Stimulated activated CD8-positive, alpha-beta memory T cell treated with anti-CD3 and anti-CD28 coated beads, Interleukin-12 subunit alpha, Interleukin-12 subunit beta, amount 100 ng/mL, for 1 hour (primary cell): ENCODE measurements around the gene BBOX1.
"Not testable (repeated sequence)": the region's sequence is repeated elsewhere in the genome, so short reads cannot be mapped to it uniquely, and the experiment has no call there.

Source experiments
- DNase-seq: peaks from one replicate; pipeline ENCODE4 v3.0.0-alpha.2; 2020; ENCODE audit warnings: low read depth

BBOX1 gene

GRCh38 chr11:27084518-27084917 lies 43.9 kb downstream of the BBOX1 start:
- DNase-seq = no peak

GRCh38 chr11:27085111-27085510 lies 44.5 kb downstream of the BBOX1 start:
- no peak for DNase-seq

- DNase-seq = no peak
These were observed 45.0 kb downstream of the BBOX1 start for GRCh38 chr11:27085605-27086004.

GRCh38 chr11:27087432-27087831 lies 46.8 kb downstream of the BBOX1 start:
- DNase-seq = no peak

GRCh38 chr11:27088353-27088752 lies 47.7 kb downstream of the BBOX1 start:
- DNase-seq = no peak

GRCh38 chr11:27089746-27090145 lies 49.1 kb downstream of the BBOX1 start:
- no peak for DNase-seq

GRCh38 chr11:27090357-27090948 lies 49.8 kb downstream of the BBOX1 start:
- not testable (repeated sequence) for DNase-seq

GRCh38 chr11:27094120-27094519 lies 53.5 kb downstream of the BBOX1 start:
- DNase-seq = no peak

GRCh38 chr11:27095059-27095458 lies 54.4 kb downstream of the BBOX1 start:
- no peak for DNase-seq

- no peak for DNase-seq
These were observed 55.3 kb downstream of the BBOX1 start for GRCh38 chr11:27095887-27096286.

GRCh38 chr11:27097551-27097950 lies 56.9 kb downstream of the BBOX1 start:
- no peak for DNase-seq

- DNase-seq = no peak
These were observed 59.9 kb downstream of the BBOX1 start for GRCh38 chr11:27100534-27100933.

GRCh38 chr11:27107548-27107947 lies 66.9 kb downstream of the BBOX1 start:
- DNase-seq = no peak

GRCh38 chr11:27108809-27109208 lies 68.2 kb downstream of the BBOX1 start:
- DNase-seq = no peak

GRCh38 chr11:27111896-27112295 lies 71.3 kb downstream of the BBOX1 start:
- DNase-seq = no peak

GRCh38 chr11:27112946-27113345 lies 72.3 kb downstream of the BBOX1 start:
- DNase-seq = no peak

- no peak for DNase-seq
These were observed 74.5 kb downstream of the BBOX1 start for GRCh38 chr11:27115051-27115650.

- no peak for DNase-seq
These were observed 76.1 kb downstream of the BBOX1 start for GRCh38 chr11:27116684-27117083.

GRCh38 chr11:27118371-27118770 lies 77.8 kb downstream of the BBOX1 start:
- no peak for DNase-seq

GRCh38 chr11:27118949-27119348 lies 78.3 kb downstream of the BBOX1 start:
- DNase-seq = no peak

- DNase-seq = no peak
These were observed 78.8 kb downstream of the BBOX1 start for GRCh38 chr11:27119396-27119795.

GRCh38 chr11:27120211-27120610 lies 79.6 kb downstream of the BBOX1 start:
- no peak for DNase-seq

GRCh38 chr11:27122001-27122400 lies 81.4 kb downstream of the BBOX1 start:
- no peak for DNase-seq
